ENCODE results near the gene NT5C2. TPM values are rescaled to one million over a fixed set of nuclear protein-coding genes. Genes with fewer than 3 reads are reported as not detected.

The NT5C2 gene
- total RNA-seq, 1 experiment from 2014 or later, result 91.2 TPM

DNA sequence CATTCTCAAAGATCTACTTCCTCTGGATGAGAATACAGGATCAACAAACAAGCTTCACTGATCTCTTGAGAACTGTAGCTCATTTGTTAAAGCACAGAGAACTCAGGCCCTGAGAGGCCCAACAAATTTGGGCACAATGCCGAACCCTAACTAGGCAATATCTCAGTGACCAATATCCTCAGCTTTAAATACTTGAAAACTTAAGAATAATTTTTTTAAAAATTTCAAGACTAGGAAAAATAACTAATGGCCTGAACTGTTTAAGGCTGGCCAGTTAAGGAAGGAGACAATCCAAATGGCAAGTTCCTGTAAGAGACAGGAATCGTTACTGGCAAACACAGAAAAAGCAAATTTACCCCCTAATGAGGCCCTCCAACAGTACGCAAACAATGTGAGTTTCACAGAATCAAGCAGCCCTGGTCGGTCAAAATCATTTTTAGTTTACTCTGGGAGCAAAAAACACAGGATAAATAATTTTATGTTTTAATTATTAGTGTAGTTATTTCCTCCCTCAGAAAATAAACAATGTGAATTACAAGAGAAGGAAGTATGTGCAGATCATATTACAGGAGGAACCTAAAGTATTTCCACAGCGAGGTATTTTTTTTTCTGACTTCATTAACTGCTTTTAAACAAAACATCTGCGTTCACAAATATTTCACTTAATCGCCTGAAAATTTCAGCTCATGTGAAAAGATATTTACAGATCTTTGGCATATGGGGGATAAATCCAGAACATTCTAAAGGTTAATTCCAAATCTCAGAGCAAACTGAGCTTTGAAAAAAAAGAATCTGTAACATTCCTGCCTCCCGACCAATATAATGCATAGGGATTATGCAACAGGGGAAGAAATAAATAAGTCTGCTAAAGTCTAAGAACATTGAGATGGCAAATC, 39.5 kb downstream of the NT5C2 start:
- Mint-ChIP-seq H3K27me3 (ENCODE audit: insufficient read depth, unreplicated experiment) (no peaks in the 10 kb centered on the region), H3K36me3 (ENCODE audit: insufficient read depth, unreplicated experiment) (peaks cover 30% of the 10 kb centered on the region), H3K9me3 (ENCODE audit: unreplicated experiment) (no peaks in the 10 kb centered on the region), H3K4me1 (ENCODE audit: low read depth, unreplicated experiment) (peaks cover 21% of the 10 kb centered on the region), H3K4me3 (ENCODE audit: unreplicated experiment) (no peak overlapping the region), H3K27ac (ENCODE audit: unreplicated experiment) (no peak overlapping the region)
- intact Hi-C loops (cut with micrococcal nuclease; ENCODE audit: unreplicated experiment), result no loop called here
- no peak for DNase-seq
- ChIA-PET CTCF (interaction anchor here (2.4 kb wide), 1 partner anchor 86 kb away, joined by 5 read pairs; no protein-coding TSS in a partner anchor), POLR2A (interaction anchor here (1.5 kb wide), 1 partner anchor 86 kb away, joined by 6 read pairs; no protein-coding TSS in a partner anchor)
- H3K9me3 ChIP-seq, result no peaks in the 10 kb centered on the region
- no peaks in the 10 kb centered on the region for H3K36me3 ChIP-seq (ENCODE audit: control insufficient read depth, insufficient read depth, low read length)
- TF ChIP-seq, protein P1, sequence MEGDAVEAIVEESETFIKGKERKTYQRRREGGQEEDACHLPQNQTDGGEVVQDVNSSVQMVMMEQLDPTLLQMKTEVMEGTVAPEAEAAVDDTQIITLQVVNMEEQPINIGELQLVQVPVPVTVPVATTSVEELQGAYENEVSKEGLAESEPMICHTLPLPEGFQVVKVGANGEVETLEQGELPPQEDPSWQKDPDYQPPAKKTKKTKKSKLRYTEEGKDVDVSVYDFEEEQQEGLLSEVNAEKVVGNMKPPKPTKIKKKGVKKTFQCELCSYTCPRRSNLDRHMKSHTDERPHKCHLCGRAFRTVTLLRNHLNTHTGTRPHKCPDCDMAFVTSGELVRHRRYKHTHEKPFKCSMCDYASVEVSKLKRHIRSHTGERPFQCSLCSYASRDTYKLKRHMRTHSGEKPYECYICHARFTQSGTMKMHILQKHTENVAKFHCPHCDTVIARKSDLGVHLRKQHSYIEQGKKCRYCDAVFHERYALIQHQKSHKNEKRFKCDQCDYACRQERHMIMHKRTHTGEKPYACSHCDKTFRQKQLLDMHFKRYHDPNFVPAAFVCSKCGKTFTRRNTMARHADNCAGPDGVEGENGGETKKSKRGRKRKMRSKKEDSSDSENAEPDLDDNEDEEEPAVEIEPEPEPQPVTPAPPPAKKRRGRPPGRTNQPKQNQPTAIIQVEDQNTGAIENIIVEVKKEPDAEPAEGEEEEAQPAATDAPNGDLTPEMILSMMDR (IDR thresholded peaks at IDR 0.05; ENCODE audit: insufficient read depth in 1 of 2, low read depth in 1 of 2, low read length in 1 of 2, severe bottlenecking in 1 of 2, unreplicated experiment in 1 of 2), result no peak
- peaks cover 23% of the 10 kb centered on the region for H3K4me1 ChIP-seq
- H3K4me3 ChIP-seq (ENCODE audit: low read depth, low read length), result no peak overlapping the region
- BruUV-seq (replicated peaks), result no TSS peak
- H3K27me3 ChIP-seq (replicated peaks; ENCODE audit: control insufficient read depth, insufficient read depth, low read length), result no peaks in the 10 kb centered on the region

GRCh38 chr10:103149991-103150622, 43.0 kb downstream of the NT5C2 start:
- POLR2A ChIA-PET, result no interaction called here
- H3K4me3 Mint-ChIP-seq (ENCODE audit: unreplicated experiment), result no peak overlapping the region
- H3K9me3 Mint-ChIP-seq (ENCODE audit: unreplicated experiment), result no peaks in the 10 kb centered on the region
- Histone ChIP-seq H3K36me3 (ENCODE audit: control insufficient read depth, insufficient read depth, low read length) (no peaks in the 10 kb centered on the region), H3K9me3 (no peaks in the 10 kb centered on the region), H3K4me1 (peaks cover 18% of the 10 kb centered on the region), H3K27me3 (replicated peaks; ENCODE audit: control insufficient read depth, insufficient read depth, low read length) (no peaks in the 10 kb centered on the region), H3K4me3 (ENCODE audit: low read depth, low read length) (no peak overlapping the region)
- intact Hi-C loops (cut with micrococcal nuclease; ENCODE audit: unreplicated experiment), result no loop called here
- BruUV-seq (replicated peaks), result no TSS peak
- no peak for DNase-seq
- H3K36me3 Mint-ChIP-seq (ENCODE audit: insufficient read depth, unreplicated experiment), result peaks cover 9% of the 10 kb centered on the region
- CTCF ChIA-PET, result no interaction called here
- H3K27ac Mint-ChIP-seq (ENCODE audit: unreplicated experiment), result no peak overlapping the region
- TF ChIP-seq, protein P1 (IDR thresholded peaks at IDR 0.05; ENCODE audit: insufficient read depth in 1 of 2, low read depth in 1 of 2, low read length in 1 of 2, severe bottlenecking in 1 of 2, unreplicated experiment in 1 of 2), result no peak
- H3K4me1 Mint-ChIP-seq (ENCODE audit: low read depth, unreplicated experiment), result peaks cover 13% of the 10 kb centered on the region
- H3K27me3 Mint-ChIP-seq (ENCODE audit: insufficient read depth, unreplicated experiment), result no peaks in the 10 kb centered on the region

DNA sequence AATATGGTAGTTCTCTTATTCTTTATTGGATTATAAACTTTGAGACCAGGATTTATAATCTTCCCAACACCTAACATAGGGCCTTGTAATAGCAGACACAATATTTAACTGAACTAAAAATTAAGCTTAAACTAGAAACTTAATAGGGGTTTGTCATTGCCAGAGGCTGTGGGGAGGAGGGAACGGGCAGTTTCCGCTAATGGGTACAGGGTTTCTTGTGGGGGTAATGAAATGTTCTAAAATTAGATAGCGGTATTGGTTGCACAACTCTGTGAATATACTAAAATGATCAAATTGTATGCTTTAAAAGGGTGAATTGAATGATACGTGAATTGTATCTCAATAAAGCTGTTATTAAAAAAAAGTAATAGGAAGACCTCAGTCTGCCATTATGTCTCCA, 45.4 kb downstream of the NT5C2 start:
- no peaks in the 10 kb centered on the region for H3K4me1 ChIP-seq
- no peak overlapping the region for H3K4me3 Mint-ChIP-seq (ENCODE audit: unreplicated experiment)
- POLR2A ChIA-PET, result no interaction called here
- H3K27me3 ChIP-seq (replicated peaks; ENCODE audit: control insufficient read depth, insufficient read depth, low read length), result no peaks in the 10 kb centered on the region
- no peaks in the 10 kb centered on the region for H3K9me3 Mint-ChIP-seq (ENCODE audit: unreplicated experiment)
- DNase-seq, result no peak
- H3K27ac Mint-ChIP-seq (ENCODE audit: unreplicated experiment), result no peak overlapping the region
- CTCF ChIA-PET, result no interaction called here
- no TSS peak for BruUV-seq (replicated peaks)
- H3K27me3 Mint-ChIP-seq (ENCODE audit: insufficient read depth, unreplicated experiment), result no peaks in the 10 kb centered on the region
- H3K4me3 ChIP-seq (ENCODE audit: low read depth, low read length), result no peak overlapping the region
- H3K36me3 ChIP-seq (ENCODE audit: control insufficient read depth, insufficient read depth, low read length), result no peaks in the 10 kb centered on the region
- TF ChIP-seq, protein P1 (IDR thresholded peaks at IDR 0.05; ENCODE audit: insufficient read depth in 1 of 2, low read depth in 1 of 2, low read length in 1 of 2, severe bottlenecking in 1 of 2, unreplicated experiment in 1 of 2), result no peak
- H3K36me3 Mint-ChIP-seq (ENCODE audit: insufficient read depth, unreplicated experiment), result peaks cover 10% of the 10 kb centered on the region
- peaks cover 5% of the 10 kb centered on the region for H3K4me1 Mint-ChIP-seq (ENCODE audit: low read depth, unreplicated experiment)
- intact Hi-C loops (cut with micrococcal nuclease; ENCODE audit: unreplicated experiment), result no loop called here
- H3K9me3 ChIP-seq, result no peaks in the 10 kb centered on the region

Measured in Caco-2 (cell line).